ELR (cell line): ENCODE results near the gene ZNF169.
"Not testable (repeated sequence)": the region's sequence is repeated elsewhere in the genome, so short reads cannot be mapped to it uniquely, and the experiment has no call there.

Experiments
- DNase-seq: peaks from one replicate; pipeline ENCODE4 v3.0.0-alpha.2; 2015; ENCODE audit warnings: low read depth

Gene ZNF169

GRCh38 chr9:94259077-94259862 is at the start of gene ZNF169:
TSS of gene ZNF169 (plus strand) at chr9:94259298. CDS start at chr9:94278813, 19,515 bp downstream.
- peak; percentile 94 for DNase-seq

- DNase-seq = peak; percentile 15
Observed at GRCh38 chr9:94210616-94211603, 48.2 kb upstream of the ZNF169 start.

GRCh38 chr9:94212091-94212490 is 47.0 kb upstream of the ZNF169 start:
- peak; percentile 9 for DNase-seq

- DNase-seq = no peak
Observed at GRCh38 chr9:94212531-94212930, 46.6 kb upstream of the ZNF169 start.

- peak; percentile 81 for DNase-seq
Observed at GRCh38 chr9:94213511-94214124, 45.5 kb upstream of the ZNF169 start.

GRCh38 chr9:94222870-94223269 is 36.2 kb upstream of the ZNF169 start:
- DNase-seq = peak; percentile 19

- DNase-seq = not testable (repeated sequence)
Observed at GRCh38 chr9:94225413-94225812, 33.7 kb upstream of the ZNF169 start.

GRCh38 chr9:94228616-94229015 is 30.5 kb upstream of the ZNF169 start:
- DNase-seq = no peak

GRCh38 chr9:94232428-94232827 is 26.7 kb upstream of the ZNF169 start:
- no peak for DNase-seq

GRCh38 chr9:94241098-94241497 is 18.0 kb upstream of the ZNF169 start:
- not testable (repeated sequence) for DNase-seq

GRCh38 chr9:94245651-94246050 is 13.4 kb upstream of the ZNF169 start:
- DNase-seq = no peak

- DNase-seq = peak; percentile 71
Observed at GRCh38 chr9:94250456-94250855, 8.6 kb upstream of the ZNF169 start.

- no peak for DNase-seq
Observed at GRCh38 chr9:94256007-94256406, 3.1 kb upstream of the ZNF169 start.

GRCh38 chr9:94265626-94266402 is 6.7 kb downstream of the ZNF169 start:
- DNase-seq = not testable (repeated sequence)

- no peak for DNase-seq
Observed at GRCh38 chr9:94269264-94269663, 10.2 kb downstream of the ZNF169 start.

- no peak for DNase-seq
Observed at GRCh38 chr9:94270009-94270408, 10.9 kb downstream of the ZNF169 start.

- DNase-seq = not testable (repeated sequence)
Observed at GRCh38 chr9:94277029-94277428, 17.9 kb downstream of the ZNF169 start.

GRCh38 chr9:94277885-94278536 is 18.9 kb downstream of the ZNF169 start:
- DNase-seq = no peak

- no peak for DNase-seq
Observed at GRCh38 chr9:94280409-94280989, 21.4 kb downstream of the ZNF169 start.

GRCh38 chr9:94281101-94281500 is 22.0 kb downstream of the ZNF169 start:
- no peak for DNase-seq

- peak; percentile 19 for DNase-seq
Observed at GRCh38 chr9:94286116-94286515, 27.0 kb downstream of the ZNF169 start.
